ENCODE data around the gene CAPN14.

Gene CAPN14

DNA sequence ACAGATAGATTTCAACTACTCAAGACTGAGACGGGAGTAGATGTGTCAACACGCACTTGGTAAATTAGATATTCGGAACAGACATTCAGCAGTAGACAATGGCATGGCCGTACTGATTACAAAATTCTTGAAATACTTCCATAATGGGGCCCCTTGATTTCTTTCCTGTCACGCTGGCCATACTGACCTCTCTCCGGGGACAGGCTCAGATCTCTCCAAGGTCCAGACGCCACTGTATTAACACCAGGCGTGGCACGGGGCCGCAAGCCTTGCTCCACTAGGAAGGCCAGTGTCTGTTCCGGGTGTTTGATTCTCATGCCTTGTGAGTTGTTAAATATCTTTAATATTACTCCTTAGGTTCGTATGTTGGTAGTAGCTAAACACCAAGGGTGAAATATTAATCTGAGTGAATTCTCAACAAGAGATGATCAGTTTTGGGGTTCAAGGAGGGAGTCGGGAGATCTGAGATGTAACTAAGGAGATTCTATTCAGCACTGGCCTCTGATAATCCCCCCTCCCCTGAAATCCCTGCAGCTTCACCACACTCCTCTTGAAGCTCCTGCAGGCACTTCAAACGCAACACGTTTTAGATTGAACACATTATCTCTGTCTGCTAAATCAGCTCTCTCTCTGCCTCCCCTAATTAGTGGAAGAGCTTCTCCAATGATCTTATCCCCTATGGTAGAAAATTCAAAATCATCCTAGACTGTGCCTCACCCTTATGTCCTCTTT is 14.4 kb upstream of the CAPN14 start:
- ChIA-PET POLR2A (no interaction called here), CTCF (interaction anchor here (0.5 to 4.0 kb wide), 3 partner anchors 102 to 520 kb away, joined by 3 to 25 read pairs (median 4); no protein-coding TSS in a partner anchor)
- Histone ChIP-seq H3K9me3 (ENCODE audit: control insufficient read depth, insufficient read depth, low read depth, low read length) (no peaks in the 10 kb centered on the region), H3K4me3 (ENCODE audit: low read depth, low read length) (no peak overlapping the region), H3K36me3 (ENCODE audit: control insufficient read depth in 2 of 2, insufficient read depth in 1 of 2, low read length in 2 of 2) (no peaks in the 10 kb centered on the region), H3K4me1 (ENCODE audit: control insufficient read depth, insufficient read depth, low read length) (0 out of 2 replicates have a peak, but pooled peaks cover 2% of the 10 kb centered on the region), H3K27ac (ENCODE audit: extremely low read depth, low read depth, low read length) (no peak overlapping the region)
- TF ChIP-seq, protein P1, sequence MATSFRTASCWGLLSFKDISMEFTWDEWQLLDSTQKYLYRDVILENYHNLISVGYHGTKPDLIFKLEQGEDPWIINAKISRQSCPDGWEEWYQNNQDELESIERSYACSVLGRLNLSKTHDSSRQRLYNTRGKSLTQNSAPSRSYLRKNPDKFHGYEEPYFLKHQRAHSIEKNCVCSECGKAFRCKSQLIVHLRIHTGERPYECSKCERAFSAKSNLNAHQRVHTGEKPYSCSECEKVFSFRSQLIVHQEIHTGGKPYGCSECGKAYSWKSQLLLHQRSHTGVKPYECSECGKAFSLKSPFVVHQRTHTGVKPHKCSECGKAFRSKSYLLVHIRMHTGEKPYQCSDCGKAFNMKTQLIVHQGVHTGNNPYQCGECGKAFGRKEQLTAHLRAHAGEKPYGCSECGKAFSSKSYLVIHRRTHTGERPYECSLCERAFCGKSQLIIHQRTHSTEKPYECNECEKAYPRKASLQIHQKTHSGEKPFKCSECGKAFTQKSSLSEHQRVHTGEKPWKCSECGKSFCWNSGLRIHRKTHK (tag by site-specific recombination; IDR thresholded peaks at IDR 0.05) = no peak
- TF ChIP-seq ZNF621 (tag by site-specific recombination; IDR thresholded peaks at IDR 0.05) = no peak
- TF ChIP-seq ZBTB20 (tag by site-specific recombination; IDR thresholded peaks at IDR 0.05) = no peak
- no peak for TF ChIP-seq ZSCAN4 (tag by site-specific recombination; IDR thresholded peaks at IDR 0.05)
- no peak for TF ChIP-seq ZNF202 (tag by site-specific recombination; IDR thresholded peaks at IDR 0.05; ENCODE audit: borderline replicate concordance)
- no peak for TF ChIP-seq ZFP69B (tag by site-specific recombination; IDR thresholded peaks at IDR 0.05)

- POLR2A ChIA-PET = no interaction called here
- Histone ChIP-seq H3K36me3 (ENCODE audit: control insufficient read depth in 2 of 2, insufficient read depth in 1 of 2, low read length in 2 of 2) (no peaks in the 10 kb centered on the region), H3K9me3 (ENCODE audit: control insufficient read depth, insufficient read depth, low read depth, low read length) (no peaks in the 10 kb centered on the region), H3K27ac (ENCODE audit: extremely low read depth, low read depth, low read length) (no peak overlapping the region), H3K4me1 (ENCODE audit: control insufficient read depth, insufficient read depth, low read length) (0 out of 2 replicates have a peak, but pooled peaks cover 2% of the 10 kb centered on the region), H3K4me3 (ENCODE audit: low read depth, low read length) (no peak overlapping the region)
- TF ChIP-seq ZNF140 (tag by site-specific recombination; IDR thresholded peaks at IDR 0.05) = no peak
- TF ChIP-seq KLF10 (tag by site-specific recombination; IDR thresholded peaks at IDR 0.05) = no peak
- no peak for TF ChIP-seq ZNF645 (tag by site-specific recombination; IDR thresholded peaks at IDR 0.05)
- TF ChIP-seq BCL11A (tag by site-specific recombination; IDR thresholded peaks at IDR 0.05; ENCODE audit: low read depth) = no peak
- TF ChIP-seq ZNF837 (tag by site-specific recombination; IDR thresholded peaks at IDR 0.05) = no peak
- TF ChIP-seq ZNF202 (tag by site-specific recombination; IDR thresholded peaks at IDR 0.05; ENCODE audit: borderline replicate concordance) = no peak
- TF ChIP-seq ZNF266 (tag by site-specific recombination; IDR thresholded peaks at IDR 0.05; ENCODE audit: low read depth) = no peak
- no peak for TF ChIP-seq ZNF585B (tag by site-specific recombination; IDR thresholded peaks at IDR 0.05)
- no peak for TF ChIP-seq GLI2 (tag by site-specific recombination; IDR thresholded peaks at IDR 0.05; ENCODE audit: borderline replicate concordance, low read depth)
- no peak for TF ChIP-seq REPIN1 (tag by site-specific recombination; IDR thresholded peaks at IDR 0.05; ENCODE audit: low read depth)
- CTCF ChIA-PET = interaction anchor here (1.0 to 4.0 kb wide), 2 partner anchors 103 to 519 kb away, joined by 4 to 25 read pairs; no protein-coding TSS in a partner anchor
Observed at GRCh38 chr2:31230751-31231150, 13.4 kb upstream of the CAPN14 start.

DNA sequence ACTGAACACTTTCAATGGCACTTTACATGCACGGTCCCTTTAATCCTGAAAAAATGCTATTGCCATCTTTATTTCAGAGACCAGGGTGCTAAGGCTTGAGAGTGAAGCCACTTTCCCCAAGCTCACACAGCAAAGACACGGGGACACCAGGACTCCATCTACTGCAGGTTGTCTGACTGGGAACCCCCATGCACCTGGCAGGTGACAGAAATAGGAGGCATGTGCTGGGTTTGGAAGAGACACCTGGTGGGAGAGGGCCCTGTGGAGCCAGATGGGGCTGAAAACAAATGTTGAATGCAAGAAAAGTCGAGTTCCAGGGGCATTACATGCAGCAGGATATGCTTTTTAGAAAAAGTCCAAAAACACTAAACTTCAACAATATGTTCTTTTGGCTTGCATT is 11.4 kb upstream of the CAPN14 start:
- Histone ChIP-seq H3K27ac (ENCODE audit: extremely low read depth, low read depth, low read length) (no peak overlapping the region), H3K4me1 (ENCODE audit: control insufficient read depth, insufficient read depth, low read length) (no peaks in the 10 kb centered on the region), H3K4me3 (ENCODE audit: low read depth, low read length) (no peak overlapping the region), H3K36me3 (ENCODE audit: control insufficient read depth in 2 of 2, insufficient read depth in 1 of 2, low read length in 2 of 2) (no peaks in the 10 kb centered on the region), H3K9me3 (ENCODE audit: control insufficient read depth, insufficient read depth, low read depth, low read length) (no peaks in the 10 kb centered on the region)
- POLR2A ChIA-PET = no interaction called here
- CTCF ChIA-PET = interaction anchor here (0.6 to 1.1 kb wide), 3 partner anchors 51 to 105 kb away, joined by 3 to 6 read pairs (median 3); no protein-coding TSS in a partner anchor
- TF ChIP-seq ZNF692 (tag by site-specific recombination; IDR thresholded peaks at IDR 0.05) (no peak), HOXC10 (CRISPR knock-in tag; IDR thresholded peaks at IDR 0.05) (no peak), GFI1B (tag by site-specific recombination; IDR thresholded peaks at IDR 0.05) (no peak), ZNF549 (tag by site-specific recombination; IDR thresholded peaks at IDR 0.05) (no peak), ZNF324 (tag by site-specific recombination; IDR thresholded peaks at IDR 0.05) (no peak), SP3 (tag by site-specific recombination; IDR thresholded peaks at IDR 0.05) (no peak), ZNF785 (tag by site-specific recombination; IDR thresholded peaks at IDR 0.05) (no peak), ZBTB20 (tag by site-specific recombination; IDR thresholded peaks at IDR 0.05) (no peak), RBAK (tag by site-specific recombination; IDR thresholded peaks at IDR 0.05) (no peak), GLI4 (tag by site-specific recombination; IDR thresholded peaks at IDR 0.05) (no peak)
